ENCODE data around the gene NFATC2IP.

The NFATC2IP gene

GRCh38 chr16:28950648-28951409 is at the start of gene NFATC2IP:
Gene NFATC2IP, plus strand, starts transcription at chr16:28950937. Its CDS starts 75 bp downstream, at chr16:28951012.
- peak; percentile 100 for DNase-seq

GRCh38 chr16:28901862-28902261 is 48.9 kb upstream of the NFATC2IP start:
- no peak for DNase-seq

GRCh38 chr16:28902909-28903308 is 47.8 kb upstream of the NFATC2IP start:
- DNase-seq = no peak

- no peak for DNase-seq
Observed at GRCh38 chr16:28903344-28904042, 47.2 kb upstream of the NFATC2IP start.

GRCh38 chr16:28904363-28904762 is 46.4 kb upstream of the NFATC2IP start:
- DNase-seq = no peak

- DNase-seq = no peak
Observed at GRCh38 chr16:28904828-28905227, 45.9 kb upstream of the NFATC2IP start.

- DNase-seq = no peak
Observed at GRCh38 chr16:28905229-28905754, 45.4 kb upstream of the NFATC2IP start.

GRCh38 chr16:28905800-28906372 is 44.9 kb upstream of the NFATC2IP start:
- no peak for DNase-seq

- DNase-seq = no peak
Observed at GRCh38 chr16:28910086-28911031, 40.4 kb upstream of the NFATC2IP start.

- no peak for DNase-seq
Observed at GRCh38 chr16:28912558-28912957, 38.2 kb upstream of the NFATC2IP start.

GRCh38 chr16:28913946-28914724 is 36.6 kb upstream of the NFATC2IP start:
- no peak for DNase-seq

- DNase-seq = no peak
Observed at GRCh38 chr16:28915181-28915580, 35.6 kb upstream of the NFATC2IP start.

- no peak for DNase-seq
Observed at GRCh38 chr16:28917095-28917494, 33.6 kb upstream of the NFATC2IP start.

GRCh38 chr16:28918698-28919097 is 32.0 kb upstream of the NFATC2IP start:
- no peak for DNase-seq

- DNase-seq = no peak
Observed at GRCh38 chr16:28923231-28923587, 27.5 kb upstream of the NFATC2IP start.

- DNase-seq = no peak
Observed at GRCh38 chr16:28923652-28924398, 26.9 kb upstream of the NFATC2IP start.

GRCh38 chr16:28924399-28924761 is 26.4 kb upstream of the NFATC2IP start:
- DNase-seq = no peak

GRCh38 chr16:28924762-28925385 is 25.9 kb upstream of the NFATC2IP start, which contains the start of gene RABEP2:
Gene RABEP2, minus strand, starts transcription at chr16:28925238. Its CDS starts 75 bp downstream, at chr16:28925163.
- peak; percentile 98 for DNase-seq

- DNase-seq = peak; percentile 79 to 87
Observed at GRCh38 chr16:28925386-28926228, 25.1 kb upstream of the NFATC2IP start.

All from activated CD4-positive, alpha-beta T cell treated with anti-CD3 and anti-CD28 coated beads, Interleukin-2, amount 50 U/mL, for 48 hours (primary cell).